Stimulated activated naive B cell treated with anti-CD40 and anti-IgM and Interleukin-4, amounts not matched to agents 10 μg/mL and 1 μg/mL and 100 μg/mL, for 72 hours (primary cell): ENCODE data around the gene ZNF326.

Experiments
- ATAC-seq, 2 donors: fragments of 150-1000 bp; cut with Tn5 transposase; replicated peaks; 2 replicates each; pipeline ENCODE4 v1.10.0; 2021; ENCODE audit warnings: moderate library complexity in 1 of 2
- DNase-seq: peaks from one replicate; pipeline ENCODE4 v3.0.0; 2021
- H3K27ac Mint-ChIP-seq: one replicate; pipeline ENCODE4 v1.8.0; 2022; ENCODE audit warnings: mild to moderate bottlenecking, mixed read lengths
- H3K27me3 Mint-ChIP-seq, 2 donors: one replicate each; pipeline ENCODE4 v1.8.0; 2022; ENCODE audit warnings: mixed read lengths in 2 of 2
- H3K36me3 Mint-ChIP-seq, 2 donors: one replicate each; pipeline ENCODE4 v1.8.0; 2022; ENCODE audit warnings: mixed read lengths in 2 of 2, mild to moderate bottlenecking in 1 of 2
- H3K4me1 Mint-ChIP-seq, 2 donors: one replicate each; pipeline ENCODE4 v1.8.0; 2022; ENCODE audit warnings: mixed read lengths in 2 of 2, mild to moderate bottlenecking in 1 of 2
- H3K4me3 Mint-ChIP-seq, 2 donors: one replicate each; pipeline ENCODE4 v1.8.0; 2022; ENCODE audit warnings: mild to moderate bottlenecking in 2 of 2, mixed read lengths in 2 of 2, moderate library complexity in 1 of 2
- H3K9me3 Mint-ChIP-seq, 2 donors: one replicate each; pipeline ENCODE4 v1.8.0; 2022; ENCODE audit warnings: mixed read lengths in 2 of 2, mild to moderate bottlenecking in 1 of 2

ZNF326 gene

GRCh38 chr1:89994805-89995597 lies at the start of gene ZNF326:
TSS of gene ZNF326 (plus strand) at chr1:89995110. CDS start at chr1:89995258, 148 bp downstream.
- ATAC-seq: peak; percentile 96 to 97
- Mint-ChIP-seq H3K4me3 (peak within 1 kb of the TSS; percentile 98 to 99), H3K36me3 (peaks cover 9 to 16% of the 10 kb centered on the region in 2 donors), H3K9me3 (no peaks in the 10 kb centered on the region), H3K27ac (peak within 1 kb of the TSS; percentile 95), H3K27me3 (peaks cover 0 to 4% of the 10 kb centered on the region in 2 donors), H3K4me1 (peaks cover 18 to 36% of the 10 kb centered on the region in 2 donors)
- peak; percentile 96 for DNase-seq

DNA sequence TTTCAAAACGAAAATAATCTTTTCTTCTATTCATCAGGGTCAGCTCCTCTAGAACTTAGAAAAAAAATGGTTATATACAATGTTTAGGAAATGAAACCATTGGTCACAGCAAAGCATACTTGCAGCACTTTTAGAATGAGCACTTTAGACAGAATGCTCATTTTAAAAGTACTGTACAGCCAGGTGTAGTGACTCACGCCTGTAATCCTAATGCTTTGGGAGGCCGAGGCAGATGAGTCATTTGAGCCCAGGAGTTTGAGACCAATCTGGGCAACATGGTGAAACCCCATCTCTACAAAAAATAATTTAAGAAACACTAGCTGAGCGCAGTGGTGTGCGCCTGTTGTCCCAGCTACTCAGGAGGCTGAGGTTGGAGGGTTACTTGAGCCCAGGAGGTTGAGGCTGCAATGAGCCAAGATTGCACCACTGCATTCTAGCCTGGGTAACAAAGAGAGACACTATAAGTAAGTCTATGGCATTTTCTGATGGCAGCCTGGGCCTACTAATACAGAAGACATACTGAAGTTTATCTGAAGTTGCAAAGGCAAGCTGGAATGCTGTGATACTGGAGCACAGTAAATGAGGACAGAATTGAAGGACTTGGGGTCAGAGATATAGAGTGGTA lies 48.9 kb upstream of the ZNF326 start:
- ATAC-seq (peak; percentile 60 to 76), DNase-seq (no peak)
- Mint-ChIP-seq H3K4me1 (peaks cover 13 to 25% of the 10 kb centered on the region in 2 donors), H3K9me3 (no peaks in the 10 kb centered on the region), H3K27me3 (no peaks in the 10 kb centered on the region), H3K4me3 (peak overlapping the region in 1 of 2 donors; percentile 1), H3K36me3 (no peaks in the 10 kb centered on the region), H3K27ac (no peak overlapping the region)

- H3K9me3 Mint-ChIP-seq: no peaks in the 10 kb centered on the region
- ATAC-seq (no peak), DNase-seq (no peak)
- H3K4me3 Mint-ChIP-seq: no peak overlapping the region
- H3K27me3 Mint-ChIP-seq: no peaks in the 10 kb centered on the region
- H3K36me3 Mint-ChIP-seq: no peaks in the 10 kb centered on the region
- no peak overlapping the region for H3K27ac Mint-ChIP-seq
- H3K4me1 Mint-ChIP-seq: peaks cover 8 to 20% of the 10 kb centered on the region in 2 donors
Measured at GRCh38 chr1:89946532-89946931, 48.4 kb upstream of the ZNF326 start.

GRCh38 chr1:89948722-89949345 lies 46.1 kb upstream of the ZNF326 start:
- Mint-ChIP-seq H3K27me3 (no peaks in the 10 kb centered on the region), H3K27ac (no peak overlapping the region), H3K4me1 (peaks cover 7 to 18% of the 10 kb centered on the region in 2 donors), H3K36me3 (no peaks in the 10 kb centered on the region), H3K4me3 (no peak overlapping the region), H3K9me3 (no peaks in the 10 kb centered on the region)
- DNase-seq: no peak
- ATAC-seq: no peak

- H3K9me3 Mint-ChIP-seq: no peaks in the 10 kb centered on the region
- H3K4me3 Mint-ChIP-seq: no peak overlapping the region
- no peak for DNase-seq
- no peak overlapping the region for H3K27ac Mint-ChIP-seq
- peaks cover 7 to 18% of the 10 kb centered on the region in 2 donors for H3K4me1 Mint-ChIP-seq
- H3K36me3 Mint-ChIP-seq: no peaks in the 10 kb centered on the region
- no peak for ATAC-seq
- H3K27me3 Mint-ChIP-seq: no peaks in the 10 kb centered on the region
Measured at GRCh38 chr1:89949991-89950624, 44.8 kb upstream of the ZNF326 start.

- Mint-ChIP-seq H3K4me3 (no peak overlapping the region), H3K27me3 (no peaks in the 10 kb centered on the region), H3K9me3 (no peaks in the 10 kb centered on the region), H3K4me1 (peaks cover 7 to 18% of the 10 kb centered on the region in 2 donors), H3K27ac (no peak overlapping the region), H3K36me3 (no peaks in the 10 kb centered on the region)
- ATAC-seq (no peak), DNase-seq (no peak)
Measured at GRCh38 chr1:89950703-89951102, 44.2 kb upstream of the ZNF326 start.

DNA sequence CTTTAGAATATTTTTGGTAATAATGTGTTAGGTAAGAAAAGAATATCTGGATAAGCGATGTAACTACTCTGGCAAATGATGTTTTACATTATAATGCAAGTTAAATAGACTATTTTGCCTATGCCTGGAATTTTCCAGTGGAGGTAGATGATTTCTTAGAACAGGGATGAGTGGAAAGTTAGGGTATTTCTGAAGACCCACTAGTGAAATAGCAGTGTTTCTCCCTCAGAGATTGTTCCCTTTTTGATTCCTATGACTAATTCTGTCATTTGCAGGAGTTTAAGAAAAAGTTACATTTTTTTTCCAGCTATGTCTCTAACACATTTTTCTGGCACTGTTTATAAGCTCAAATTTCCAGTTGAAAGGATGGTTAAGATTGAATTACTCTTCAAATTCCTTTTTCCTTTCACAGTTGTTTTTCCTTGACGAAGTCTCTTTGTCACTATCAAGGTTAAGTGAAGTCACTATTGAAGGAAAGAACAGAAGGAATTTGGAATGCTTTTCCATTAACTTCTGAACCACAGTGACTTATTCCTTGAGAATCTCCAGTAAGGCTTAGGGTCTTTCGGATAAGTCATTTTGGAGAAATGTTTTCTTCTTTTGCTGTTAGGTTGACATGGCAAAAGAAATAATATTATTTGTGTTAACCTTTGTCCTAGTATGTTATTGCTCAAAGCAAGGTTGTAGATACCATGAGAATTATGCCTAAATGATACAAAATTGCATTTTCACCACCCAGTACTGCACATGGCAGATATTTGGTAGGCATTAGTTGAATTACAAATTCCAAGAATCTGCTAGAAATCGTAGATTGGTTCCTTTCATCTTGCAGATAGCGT lies 42.9 kb upstream of the ZNF326 start:
- Mint-ChIP-seq H3K27me3 (no peaks in the 10 kb centered on the region), H3K4me3 (no peak overlapping the region), H3K9me3 (no peaks in the 10 kb centered on the region), H3K4me1 (peaks cover 9 to 18% of the 10 kb centered on the region in 2 donors), H3K27ac (no peak overlapping the region), H3K36me3 (no peaks in the 10 kb centered on the region)
- ATAC-seq (no peak), DNase-seq (no peak)

DNA sequence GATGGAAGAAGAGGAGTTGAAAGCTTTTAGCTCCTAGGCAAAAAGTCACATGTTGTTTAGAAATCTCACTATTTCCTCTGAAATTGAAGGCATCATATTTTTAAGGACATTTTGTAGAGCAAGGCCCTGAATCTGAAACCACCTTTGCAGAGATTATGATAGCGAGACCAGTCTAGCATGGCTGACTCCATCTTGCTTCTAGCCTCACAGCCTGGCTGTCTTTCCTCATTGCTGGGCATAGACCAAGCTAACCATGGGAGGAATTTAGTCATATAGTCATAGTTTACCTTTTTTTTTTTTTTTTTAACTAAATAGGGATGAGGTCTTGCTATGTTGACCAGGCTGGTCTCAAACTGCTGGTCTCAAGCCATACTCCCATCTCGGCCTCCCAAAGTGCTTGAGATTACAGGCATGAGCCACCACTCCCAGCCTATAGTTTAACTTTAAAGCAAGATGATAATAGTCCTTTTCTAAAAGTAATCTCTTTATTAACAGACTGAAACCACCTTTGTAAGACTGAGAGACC lies 42.2 kb upstream of the ZNF326 start:
- Mint-ChIP-seq H3K4me3 (no peak overlapping the region), H3K9me3 (no peaks in the 10 kb centered on the region), H3K4me1 (peaks cover 13 to 22% of the 10 kb centered on the region in 2 donors), H3K27ac (no peak overlapping the region), H3K36me3 (no peaks in the 10 kb centered on the region), H3K27me3 (no peaks in the 10 kb centered on the region)
- DNase-seq (no peak), ATAC-seq (no peak)

DNA sequence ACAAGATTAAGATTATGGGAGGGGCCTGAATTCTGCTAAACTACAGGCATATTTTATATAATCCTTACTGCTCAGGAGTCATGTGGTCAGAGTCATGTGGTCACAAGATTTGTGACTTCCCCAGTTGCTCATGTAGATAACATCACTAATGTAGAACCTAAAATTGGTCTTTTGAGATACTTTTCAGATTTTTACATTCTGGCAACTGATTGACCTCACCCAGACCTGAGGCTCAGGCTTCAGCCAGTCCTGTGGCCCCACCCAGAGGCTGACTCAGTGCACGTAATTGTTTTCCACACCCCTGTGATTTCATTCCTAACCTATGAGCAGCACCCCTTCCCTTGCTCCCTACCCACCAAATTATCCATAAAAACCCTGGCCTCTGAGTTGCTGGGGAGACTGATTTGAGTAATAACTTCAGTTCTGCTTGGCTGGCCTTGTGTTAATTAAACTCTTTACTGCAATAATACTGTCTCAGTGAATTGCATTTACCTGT lies 41.7 kb upstream of the ZNF326 start:
- no peak overlapping the region for H3K27ac Mint-ChIP-seq
- peaks cover 13 to 22% of the 10 kb centered on the region in 2 donors for H3K4me1 Mint-ChIP-seq
- no peaks in the 10 kb centered on the region for H3K27me3 Mint-ChIP-seq
- DNase-seq: no peak
- peaks cover 0 to 1% of the 10 kb centered on the region in 2 donors for H3K9me3 Mint-ChIP-seq
- peaks cover 0 to 2% of the 10 kb centered on the region in 2 donors for H3K36me3 Mint-ChIP-seq
- no peak overlapping the region for H3K4me3 Mint-ChIP-seq
- peak; percentile 71 to 77 for ATAC-seq

DNA sequence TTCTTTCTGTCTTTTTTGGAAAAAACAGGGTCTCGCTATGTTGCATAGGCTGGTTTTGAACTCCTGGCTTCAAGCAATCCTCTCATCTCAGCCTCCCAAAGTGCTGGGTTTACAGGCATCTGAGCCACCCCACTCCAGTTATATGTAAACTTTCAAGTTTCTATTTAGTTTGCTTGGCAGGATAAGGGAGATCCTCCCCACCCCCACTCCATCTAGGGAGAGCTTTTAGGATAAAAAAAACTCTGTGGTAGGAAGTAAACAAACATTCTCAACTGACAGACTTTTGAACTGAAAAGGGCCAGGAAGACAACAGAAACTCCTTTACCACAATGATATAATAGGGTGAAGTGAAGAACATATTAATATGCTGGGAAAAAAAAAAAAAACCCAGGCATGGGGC lies 41.0 kb upstream of the ZNF326 start:
- Mint-ChIP-seq H3K4me3 (no peak overlapping the region), H3K36me3 (peaks cover 0 to 4% of the 10 kb centered on the region in 2 donors), H3K27me3 (no peaks in the 10 kb centered on the region), H3K27ac (no peak overlapping the region), H3K4me1 (peaks cover 13 to 22% of the 10 kb centered on the region in 2 donors), H3K9me3 (peaks cover 0 to 1% of the 10 kb centered on the region in 2 donors)
- ATAC-seq (no peak), DNase-seq (no peak)

GRCh38 chr1:89954401-89954800 lies 40.5 kb upstream of the ZNF326 start:
- Mint-ChIP-seq H3K4me1 (peaks cover 13 to 22% of the 10 kb centered on the region in 2 donors), H3K4me3 (no peak overlapping the region), H3K27ac (no peak overlapping the region), H3K27me3 (no peaks in the 10 kb centered on the region), H3K36me3 (peaks cover 0 to 4% of the 10 kb centered on the region in 2 donors), H3K9me3 (peaks cover 0 to 1% of the 10 kb centered on the region in 2 donors)
- ATAC-seq: no peak
- no peak for DNase-seq

DNA sequence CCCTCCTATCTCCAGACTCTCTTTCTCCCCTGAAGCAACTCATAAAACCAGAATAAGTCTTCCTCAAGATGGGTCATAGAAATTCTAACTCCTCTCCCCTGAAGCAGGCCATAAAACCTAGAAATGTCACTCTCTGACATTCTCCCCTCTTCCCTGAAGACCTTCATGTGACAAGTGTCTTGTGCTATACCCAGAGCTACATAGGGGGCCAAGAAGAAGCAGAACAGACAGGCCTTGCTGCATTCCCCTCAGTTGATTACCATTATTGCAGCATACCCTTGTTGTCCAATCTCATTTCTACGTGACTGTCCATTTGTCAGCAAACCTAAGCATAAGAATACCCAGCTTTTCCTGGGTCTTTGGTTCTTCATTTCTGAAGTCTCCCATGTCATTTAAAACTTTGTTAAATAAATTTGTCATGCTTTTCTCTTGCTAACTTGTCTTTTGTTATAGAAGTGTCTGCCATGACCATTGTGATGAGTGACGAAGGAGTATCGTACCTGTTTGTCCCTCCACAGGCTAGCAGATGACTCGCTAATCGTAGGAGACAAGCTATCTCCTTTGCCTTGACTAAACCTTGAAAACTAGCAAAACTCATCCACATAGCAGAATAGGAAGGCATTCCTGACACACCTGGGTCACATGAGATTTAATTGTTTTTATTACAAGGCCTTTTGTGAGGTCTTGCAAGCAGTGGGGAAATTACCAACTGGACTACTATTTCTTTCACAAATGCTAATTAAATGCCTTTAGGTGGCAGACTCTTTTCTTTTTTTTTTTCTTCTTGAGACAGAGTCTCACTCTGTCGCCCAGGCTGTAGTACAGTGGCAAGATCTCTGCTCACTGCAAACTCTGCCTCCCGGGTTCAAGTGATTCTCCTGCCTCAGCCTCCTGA lies 39.4 kb upstream of the ZNF326 start:
- Mint-ChIP-seq H3K9me3 (peaks cover 0 to 3% of the 10 kb centered on the region in 2 donors), H3K4me3 (no peak overlapping the region), H3K27me3 (no peaks in the 10 kb centered on the region), H3K36me3 (peaks cover 4% of the 10 kb centered on the region in 2 donors), H3K27ac (no peak overlapping the region), H3K4me1 (peaks cover 13 to 22% of the 10 kb centered on the region in 2 donors)
- no peak for ATAC-seq
- DNase-seq: no peak
